Stimulated activated memory B cell treated with anti-CD40 and anti-IgM and Interleukin-4, amounts not matched to agents 10 μg/mL and 1 μg/mL and 100 μg/mL, for 72 hours (primary cell): ENCODE measurements around the gene CCDC3.
"Not testable (repeated sequence)": the region's sequence is repeated elsewhere in the genome, so short reads cannot be mapped to it uniquely, and the experiment has no call there.

ENCODE experiments used
- ATAC-seq: fragments of 150-1000 bp; cut with Tn5 transposase; 2 replicates; pipeline ENCODE4 v1.10.0; 2021
- H3K27ac Mint-ChIP-seq: one replicate; pipeline ENCODE4 v1.8.0; 2022; ENCODE audit warnings: mild to moderate bottlenecking, mixed read lengths
- H3K27me3 Mint-ChIP-seq: one replicate; pipeline ENCODE4 v1.8.0; 2022; ENCODE audit warnings: mixed read lengths
- H3K36me3 Mint-ChIP-seq: one replicate; pipeline ENCODE4 v1.8.0; 2022; ENCODE audit warnings: mixed read lengths
- H3K4me1 Mint-ChIP-seq: one replicate; pipeline ENCODE4 v1.8.0; 2022; ENCODE audit warnings: mixed read lengths
- H3K4me3 Mint-ChIP-seq: one replicate; pipeline ENCODE4 v1.8.0; 2022; ENCODE audit warnings: mild to moderate bottlenecking, moderate library complexity, mixed read lengths
- H3K9me3 Mint-ChIP-seq: one replicate; pipeline ENCODE4 v1.8.0; 2022; ENCODE audit warnings: mixed read lengths

Gene CCDC3

GRCh38 chr10:13001041-13001886 lies at the start of gene CCDC3:
CCDC3 (minus strand) TSS chr10:13001713; CDS start chr10:13001570, 143 bp downstream.
- peak; percentile 37 for ATAC-seq
- H3K9me3 Mint-ChIP-seq = no peaks in the 10 kb centered on the region
- H3K27me3 Mint-ChIP-seq = peaks cover 87% of the 10 kb centered on the region
- no peak within 1 kb of the TSS for H3K27ac Mint-ChIP-seq
- peak within 1 kb of the TSS; percentile 57 for H3K4me3 Mint-ChIP-seq
- H3K36me3 Mint-ChIP-seq = no peaks in the 10 kb centered on the region
- H3K4me1 Mint-ChIP-seq = peaks cover 11% of the 10 kb centered on the region

- peaks cover 28% of the 10 kb centered on the region for H3K27me3 Mint-ChIP-seq
- ATAC-seq = no peak
- H3K27ac Mint-ChIP-seq = no peak overlapping the region
- no peaks in the 10 kb centered on the region for H3K36me3 Mint-ChIP-seq
- no peaks in the 10 kb centered on the region for H3K4me1 Mint-ChIP-seq
- no peak overlapping the region for H3K4me3 Mint-ChIP-seq
- H3K9me3 Mint-ChIP-seq = no peaks in the 10 kb centered on the region
These were observed 49.7 kb upstream of the CCDC3 start for GRCh38 chr10:13051126-13051694.

GRCh38 chr10:13049774-13050420 lies 48.4 kb upstream of the CCDC3 start:
- Mint-ChIP-seq H3K4me1 (no peaks in the 10 kb centered on the region), H3K9me3 (no peaks in the 10 kb centered on the region), H3K27me3 (peaks cover 26% of the 10 kb centered on the region), H3K4me3 (no peak overlapping the region), H3K36me3 (no peaks in the 10 kb centered on the region), H3K27ac (no peak overlapping the region)
- no peak for ATAC-seq

GRCh38 chr10:13048762-13049161 lies 47.2 kb upstream of the CCDC3 start:
- H3K4me3 Mint-ChIP-seq = no peak overlapping the region
- no peak overlapping the region for H3K27ac Mint-ChIP-seq

GRCh38 chr10:13047529-13048206 lies 46.2 kb upstream of the CCDC3 start:
- Mint-ChIP-seq H3K27ac (no peak overlapping the region), H3K27me3 (peaks cover 13% of the 10 kb centered on the region), H3K36me3 (no peaks in the 10 kb centered on the region), H3K4me3 (no peak overlapping the region), H3K4me1 (no peaks in the 10 kb centered on the region), H3K9me3 (no peaks in the 10 kb centered on the region)
- no peak for ATAC-seq

More at GRCh38 chr10:13048762-13049161, 47.2 kb upstream of the CCDC3 start:
- peaks cover 15% of the 10 kb centered on the region for H3K27me3 Mint-ChIP-seq
- ATAC-seq = no peak
- H3K4me1 Mint-ChIP-seq = no peaks in the 10 kb centered on the region
- H3K9me3 Mint-ChIP-seq = no peaks in the 10 kb centered on the region
- no peaks in the 10 kb centered on the region for H3K36me3 Mint-ChIP-seq

- no peak overlapping the region for H3K4me3 Mint-ChIP-seq
These were observed 45.5 kb upstream of the CCDC3 start for GRCh38 chr10:13046851-13047528.

GRCh38 chr10:13043520-13043919 lies 42.0 kb upstream of the CCDC3 start:
- Mint-ChIP-seq H3K27ac (no peak overlapping the region), H3K9me3 (no peaks in the 10 kb centered on the region), H3K27me3 (no peaks in the 10 kb centered on the region), H3K36me3 (no peaks in the 10 kb centered on the region), H3K4me3 (no peak overlapping the region), H3K4me1 (no peaks in the 10 kb centered on the region)
- no peak for ATAC-seq

More at GRCh38 chr10:13046851-13047528, 45.5 kb upstream of the CCDC3 start:
- H3K4me1 Mint-ChIP-seq = no peaks in the 10 kb centered on the region
- H3K27me3 Mint-ChIP-seq = peaks cover 13% of the 10 kb centered on the region
- no peak overlapping the region for H3K27ac Mint-ChIP-seq
- H3K36me3 Mint-ChIP-seq = no peaks in the 10 kb centered on the region
- no peaks in the 10 kb centered on the region for H3K9me3 Mint-ChIP-seq
- no peak for ATAC-seq

GRCh38 chr10:13039761-13040160 lies 38.2 kb upstream of the CCDC3 start:
- Mint-ChIP-seq H3K27me3 (peaks cover 9% of the 10 kb centered on the region), H3K4me3 (no peak overlapping the region), H3K27ac (no peak overlapping the region), H3K4me1 (no peaks in the 10 kb centered on the region), H3K36me3 (no peaks in the 10 kb centered on the region), H3K9me3 (no peaks in the 10 kb centered on the region)
- no peak for ATAC-seq

GRCh38 chr10:13038391-13038790 lies 36.9 kb upstream of the CCDC3 start:
- Mint-ChIP-seq H3K4me1 (no peaks in the 10 kb centered on the region), H3K36me3 (no peaks in the 10 kb centered on the region), H3K4me3 (no peak overlapping the region), H3K9me3 (no peaks in the 10 kb centered on the region), H3K27me3 (peaks cover 9% of the 10 kb centered on the region), H3K27ac (no peak overlapping the region)
- no peak for ATAC-seq

GRCh38 chr10:13037832-13038231 lies 36.3 kb upstream of the CCDC3 start:
- Mint-ChIP-seq H3K36me3 (no peaks in the 10 kb centered on the region), H3K4me1 (no peaks in the 10 kb centered on the region), H3K4me3 (no peak overlapping the region), H3K27ac (no peak overlapping the region), H3K9me3 (no peaks in the 10 kb centered on the region), H3K27me3 (peaks cover 9% of the 10 kb centered on the region)
- no peak for ATAC-seq

GRCh38 chr10:13036841-13037240 lies 35.3 kb upstream of the CCDC3 start:
- Mint-ChIP-seq H3K27me3 (peaks cover 9% of the 10 kb centered on the region), H3K9me3 (no peaks in the 10 kb centered on the region), H3K27ac (no peak overlapping the region), H3K4me1 (no peaks in the 10 kb centered on the region), H3K4me3 (no peak overlapping the region), H3K36me3 (no peaks in the 10 kb centered on the region)
- ATAC-seq = no peak

- not testable (repeated sequence) for H3K4me1 Mint-ChIP-seq, H3K9me3 Mint-ChIP-seq, H3K4me3 Mint-ChIP-seq, H3K27ac Mint-ChIP-seq, H3K36me3 Mint-ChIP-seq, ATAC-seq
- peaks cover 12% of the 10 kb centered on the region for H3K27me3 Mint-ChIP-seq
These were observed 34.2 kb upstream of the CCDC3 start for GRCh38 chr10:13035731-13036130.

GRCh38 chr10:13026873-13027272 lies 25.4 kb upstream of the CCDC3 start:
- Mint-ChIP-seq H3K27me3 (peaks cover 63% of the 10 kb centered on the region), H3K4me3 (no peak overlapping the region), H3K36me3 (peaks cover 6% of the 10 kb centered on the region), H3K4me1 (no peaks in the 10 kb centered on the region), H3K27ac (no peak overlapping the region), H3K9me3 (peaks cover 11% of the 10 kb centered on the region)
- no peak for ATAC-seq

- no peak for ATAC-seq
- peaks cover 6% of the 10 kb centered on the region for H3K36me3 Mint-ChIP-seq
- H3K27ac Mint-ChIP-seq = no peak overlapping the region
- no peak overlapping the region for H3K4me3 Mint-ChIP-seq
- H3K4me1 Mint-ChIP-seq = peaks cover 7% of the 10 kb centered on the region
- peaks cover 53% of the 10 kb centered on the region for H3K27me3 Mint-ChIP-seq
- H3K9me3 Mint-ChIP-seq = peaks cover 11% of the 10 kb centered on the region
These were observed 22.2 kb upstream of the CCDC3 start for GRCh38 chr10:13023754-13024153.

- H3K4me1 Mint-ChIP-seq = peaks cover 7% of the 10 kb centered on the region
- peaks cover 6% of the 10 kb centered on the region for H3K9me3 Mint-ChIP-seq
- H3K27ac Mint-ChIP-seq = no peak overlapping the region
- no peaks in the 10 kb centered on the region for H3K36me3 Mint-ChIP-seq
- H3K27me3 Mint-ChIP-seq = peaks cover 32% of the 10 kb centered on the region
- no peak for ATAC-seq
- no peak overlapping the region for H3K4me3 Mint-ChIP-seq
These were observed 17.8 kb upstream of the CCDC3 start for GRCh38 chr10:13019280-13019679.
